Measurements from ENCODE around the gene PCED1B.

- TF ChIP-seq CTCF (IDR thresholded peaks at IDR 0.05), result no peak
- TF ChIP-seq POLR2AphosphoS5 (IDR thresholded peaks at IDR 0.05), result no peak
- no peak for TF ChIP-seq POLR2A (IDR thresholded peaks at IDR 0.05)
These were observed 20.7 kb downstream of the PCED1B start for GRCh38 chr12:47100160-47100559.
